Body of pancreas (tissue), 4 donors: ENCODE data around the gene NUP107.

Experiments
- CTCF ChIP-seq, 7 experiments: fragments of 450-650 bp in 4 of 7; fragments of 200-600 bp in 3 of 7; sonication (generic) in 3 of 7; IDR thresholded peaks; one replicate each; pipeline ENCODE4 v1.5.1; 2016 to 2019; ENCODE audit warnings: antibody characterized with exemption in 7 of 7
- POLR2A ChIP-seq, 3 donors: fragments of 450-650 bp; IDR thresholded peaks; one replicate each; pipeline ENCODE4 v1.6.1; 2016; ENCODE audit warnings: antibody characterized with exemption in 3 of 3, mild to moderate bottlenecking in 2 of 3

DNA sequence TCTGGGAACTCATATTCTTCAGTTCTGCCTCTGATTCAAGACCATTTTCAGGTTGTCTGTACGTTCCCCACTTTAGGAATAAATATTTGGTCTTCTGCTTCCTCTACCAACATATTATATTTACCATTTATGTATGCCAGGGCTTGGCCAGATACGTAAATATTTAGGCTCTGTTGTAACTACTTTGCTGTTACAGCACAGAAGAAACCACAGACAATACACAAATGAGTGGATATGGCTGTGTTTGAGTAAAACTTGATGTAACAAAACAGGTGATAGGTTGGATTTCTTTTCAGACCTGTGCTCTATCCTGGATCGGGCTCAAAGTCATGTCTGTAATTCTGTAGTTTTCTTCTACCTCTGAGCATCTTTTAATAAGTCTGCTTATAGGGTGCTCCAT lies 38.6 kb upstream of the NUP107 start:
- TF ChIP-seq CTCF (IDR thresholded peaks at IDR 0.05) (no peak), POLR2A (IDR thresholded peaks at IDR 0.05) (no peak)
